ENCODE data around the gene ITGB7. TPM values are rescaled to one million over a fixed set of nuclear protein-coding genes. Genes with fewer than 3 reads are reported as not detected.

ITGB7 gene
- total and polyA plus RNA-seq, 4 experiments from 2014 or later, result 271 to 397 (median 378) TPM

GRCh38 chr12:53147653-53148052 is 59.4 kb downstream of the ITGB7 start:
- no peak for DNase-seq
- H3K4me1 ChIP-seq (ENCODE audit: insufficient read depth, low read length), result no peaks in the 10 kb centered on the region
- H3K36me3 Mint-ChIP-seq, result no peaks in the 10 kb centered on the region
- H3K27ac ChIP-seq (ENCODE audit: low read depth, low read length), result no peak overlapping the region
- ChIA-PET CTCF (ENCODE audit: partially characterized antibody) (no interaction called here), POLR2A (ENCODE audit: partially characterized antibody) (no interaction called here)
- intact Hi-C loops (cut with micrococcal nuclease), result no loop called here
- H3K9me3 Mint-ChIP-seq, result no peaks in the 10 kb centered on the region
- H3K27me3 ChIP-seq (ENCODE audit: insufficient read depth, low read length), result no peaks in the 10 kb centered on the region
- H3K27ac Mint-ChIP-seq, result no peak overlapping the region
- peaks cover 0 to 1% (median 0%) of the 10 kb centered on the region in 4 donors for H3K4me1 Mint-ChIP-seq
- no peaks in the 10 kb centered on the region for H3K9me3 ChIP-seq (ENCODE audit: control insufficient read depth in 1 of 2, low read length in 2 of 2)
- no peaks in the 10 kb centered on the region for H3K27me3 Mint-ChIP-seq
- no peak overlapping the region for H3K4me3 ChIP-seq (ENCODE audit: low read length in 2 of 2)
- H3K4me3 Mint-ChIP-seq, result no peak overlapping the region
- no peaks in the 10 kb centered on the region for H3K36me3 ChIP-seq (ENCODE audit: insufficient read depth, low read length)

- Mint-ChIP-seq H3K36me3 (no peaks in the 10 kb centered on the region), H3K27me3 (no peaks in the 10 kb centered on the region), H3K4me3 (no peak overlapping the region), H3K9me3 (no peaks in the 10 kb centered on the region), H3K27ac (no peak overlapping the region), H3K4me1 (peaks cover 0 to 1% (median 0%) of the 10 kb centered on the region in 4 donors)
- DNase-seq, result no peak
- Histone ChIP-seq H3K27ac (ENCODE audit: low read depth, low read length) (no peak overlapping the region), H3K9me3 (ENCODE audit: control insufficient read depth in 1 of 2, low read length in 2 of 2) (no peaks in the 10 kb centered on the region), H3K27me3 (ENCODE audit: insufficient read depth, low read length) (no peaks in the 10 kb centered on the region), H3K4me3 (ENCODE audit: low read length in 2 of 2) (no peak overlapping the region), H3K36me3 (ENCODE audit: insufficient read depth, low read length) (no peaks in the 10 kb centered on the region), H3K4me1 (ENCODE audit: insufficient read depth, low read length) (no peaks in the 10 kb centered on the region)
- intact Hi-C loops (cut with micrococcal nuclease), result no loop called here
- ChIA-PET CTCF (ENCODE audit: partially characterized antibody) (no interaction called here), POLR2A (ENCODE audit: partially characterized antibody) (no interaction called here)
These were observed 59.9 kb downstream of the ITGB7 start for GRCh38 chr12:53147181-53147580.

GRCh38 chr12:53145383-53146260 is 61.4 kb downstream of the ITGB7 start:
- intact Hi-C loops (cut with micrococcal nuclease), result no loop called here
- DNase-seq, result no peak
- POLR2A ChIA-PET (ENCODE audit: partially characterized antibody), result no interaction called here
- H3K27ac ChIP-seq (ENCODE audit: low read depth, low read length), result no peak overlapping the region
- H3K4me3 ChIP-seq (ENCODE audit: low read length in 2 of 2), result no peak overlapping the region
- CTCF ChIA-PET (ENCODE audit: partially characterized antibody), result no interaction called here
- H3K4me1 ChIP-seq (ENCODE audit: insufficient read depth, low read length), result no peaks in the 10 kb centered on the region
- Mint-ChIP-seq H3K4me3 (no peak overlapping the region), H3K27ac (no peak overlapping the region), H3K9me3 (no peaks in the 10 kb centered on the region), H3K27me3 (no peaks in the 10 kb centered on the region), H3K4me1 (peaks cover 0 to 1% (median 0%) of the 10 kb centered on the region in 4 donors), H3K36me3 (no peaks in the 10 kb centered on the region)
- H3K36me3 ChIP-seq (ENCODE audit: insufficient read depth, low read length), result no peaks in the 10 kb centered on the region
- no peaks in the 10 kb centered on the region for H3K27me3 ChIP-seq (ENCODE audit: insufficient read depth, low read length)
- H3K9me3 ChIP-seq (ENCODE audit: control insufficient read depth in 1 of 2, low read length in 2 of 2), result no peaks in the 10 kb centered on the region

- Mint-ChIP-seq H3K27ac (no peak overlapping the region), H3K27me3 (peaks cover 2% of the 10 kb centered on the region in 2 donors), H3K9me3 (peaks cover 0 to 9% (median 2%) of the 10 kb centered on the region in 8 donors), H3K36me3 (no peaks in the 10 kb centered on the region), H3K4me3 (no peak overlapping the region), H3K4me1 (peaks cover 0 to 1% (median 0%) of the 10 kb centered on the region in 4 donors)
- ChIA-PET POLR2A (ENCODE audit: partially characterized antibody) (no interaction called here), CTCF (ENCODE audit: partially characterized antibody) (no interaction called here)
- no peak overlapping the region for H3K27ac ChIP-seq (ENCODE audit: low read depth, low read length)
- H3K36me3 ChIP-seq (ENCODE audit: insufficient read depth, low read length), result no peaks in the 10 kb centered on the region
- no peak overlapping the region for H3K4me3 ChIP-seq (ENCODE audit: low read length in 2 of 2)
- intact Hi-C loops (cut with micrococcal nuclease), result no loop called here
- H3K27me3 ChIP-seq (ENCODE audit: insufficient read depth, low read length), result no peaks in the 10 kb centered on the region
- no peak for DNase-seq
- H3K4me1 ChIP-seq (ENCODE audit: insufficient read depth, low read length), result no peaks in the 10 kb centered on the region
- no peaks in the 10 kb centered on the region for H3K9me3 ChIP-seq (ENCODE audit: control insufficient read depth in 1 of 2, low read length in 2 of 2)
These were observed 63.7 kb downstream of the ITGB7 start for GRCh38 chr12:53143355-53143754.

Other genes starting within 250 kb of the ITGB7 start
- 100 to 1,000 TPM; 730 to 777 TPM for gene EIF4B, start 200.8 kb downstream of the ITGB7 start, total RNA-seq
- gene EIF4B, start 200.8 kb downstream of the ITGB7 start, polyA plus RNA-seq, result 100 to 1,000 TPM in 1 of 2 donors, 10 to 100 TPM in 1; 74.2 to 117 TPM
- 1 to 10 TPM; 6.3 to 7.2 TPM for gene TNS2, start 157.2 kb downstream of the ITGB7 start, total RNA-seq
- under 1 TPM; 0.27 to 0.45 TPM for gene TNS2, start 157.2 kb downstream of the ITGB7 start, polyA plus RNA-seq
- 10 to 100 TPM; 54.3 to 59.3 TPM for gene SPRYD3, start 127.9 kb downstream of the ITGB7 start, total RNA-seq
- 10 to 100 TPM; 54.2 to 71.7 TPM for gene SPRYD3, start 127.9 kb downstream of the ITGB7 start, polyA plus RNA-seq
- gene IGFBP6, start 109.6 kb downstream of the ITGB7 start, total RNA-seq, result under 1 TPM in 1 of 2 experiments, not detected in 1; 0.61 TPM
- gene IGFBP6, start 109.6 kb downstream of the ITGB7 start, polyA plus RNA-seq, result 1 to 10 TPM in 1 of 2 donors, under 1 TPM in 1; 0.53 to 1.5 TPM
- gene SOAT2, start 103.8 kb downstream of the ITGB7 start, total RNA-seq, result under 1 TPM; 0.26 to 0.42 TPM
- under 1 TPM; 0.20 to 0.85 TPM for gene SOAT2, start 103.8 kb downstream of the ITGB7 start, polyA plus RNA-seq
- gene ZNF740, start 26.5 kb downstream of the ITGB7 start, total RNA-seq, result 100 to 1,000 TPM; 109 to 113 TPM
- 1 to 10 TPM in 1 of 2 donors, under 1 TPM in 1; 0.90 to 3.5 TPM for gene ZNF740, start 26.5 kb downstream of the ITGB7 start, polyA plus RNA-seq
- 10 to 100 TPM; 62.5 to 64.2 TPM for gene CSAD, start 26.3 kb downstream of the ITGB7 start, total RNA-seq
- 1 to 10 TPM; 1.1 to 2.9 TPM for gene CSAD, start 26.3 kb downstream of the ITGB7 start, polyA plus RNA-seq
- 10 to 100 TPM; 84.7 to 86.0 TPM for gene RARG, start 25.0 kb upstream of the ITGB7 start, total RNA-seq
- gene RARG, start 25.0 kb upstream of the ITGB7 start, polyA plus RNA-seq, result 10 to 100 TPM; 13.2 to 25.1 TPM
- gene ESPL1, start 61.0 kb upstream of the ITGB7 start, total RNA-seq, result under 1 TPM; 0.20 to 0.55 TPM
- gene ESPL1, start 61.0 kb upstream of the ITGB7 start, polyA plus RNA-seq, result under 1 TPM in 1 of 2 donors, not detected in 1; 0.16 TPM
- gene PFDN5, start 88.3 kb upstream of the ITGB7 start, total RNA-seq, result 100 to 1,000 TPM; 717 to 718 TPM
- 1,000 to 10,000 TPM; 1,306 to 1,410 TPM for gene PFDN5, start 88.3 kb upstream of the ITGB7 start, polyA plus RNA-seq
- 10 to 100 TPM; 46.0 to 50.8 TPM for gene MYG1, start 92.4 kb upstream of the ITGB7 start, total RNA-seq
- gene MYG1, start 92.4 kb upstream of the ITGB7 start, polyA plus RNA-seq, result 10 to 100 TPM; 62.4 to 78.2 TPM
- 10 to 100 TPM; 63.6 to 66.5 TPM for gene AAAS, start 114.4 kb upstream of the ITGB7 start, total RNA-seq
- 10 to 100 TPM; 32.5 to 47.8 TPM for gene AAAS, start 114.4 kb upstream of the ITGB7 start, polyA plus RNA-seq
- gene SP7, start 129.1 kb upstream of the ITGB7 start, total RNA-seq, result not detected
- gene SP7, start 129.1 kb upstream of the ITGB7 start, polyA plus RNA-seq, result not detected
- 100 to 1,000 TPM; 109 to 110 TPM for gene SP1, start 172.9 kb upstream of the ITGB7 start, total RNA-seq
- 10 to 100 TPM in 1 of 2 donors, 1 to 10 TPM in 1; 4.3 to 10.6 TPM for gene SP1, start 172.9 kb upstream of the ITGB7 start, polyA plus RNA-seq
- not detected for gene AMHR2, start 216.6 kb upstream of the ITGB7 start, total RNA-seq
- not detected for gene AMHR2, start 216.6 kb upstream of the ITGB7 start, polyA plus RNA-seq
- gene PRR13, start 234.5 kb upstream of the ITGB7 start, total RNA-seq, result 100 to 1,000 TPM; 242 to 247 TPM
- gene PRR13, start 234.5 kb upstream of the ITGB7 start, polyA plus RNA-seq, result 100 to 1,000 TPM; 545 to 843 TPM
- 100 to 1,000 TPM; 848 to 858 TPM for gene PCBP2, start 244.9 kb upstream of the ITGB7 start, total RNA-seq
- gene PCBP2, start 244.9 kb upstream of the ITGB7 start, polyA plus RNA-seq, result 100 to 1,000 TPM in 1 of 2 donors, 10 to 100 TPM in 1; 88.0 to 118 TPM